Measurements from ENCODE around the gene FN3K. TPM values are rescaled to one million over a fixed set of nuclear protein-coding genes. Genes with fewer than 3 reads are reported as not detected.
A peak's percentile ranks its signal among the peaks of the same experiment; 100 is the strongest.
"Not testable (repeated sequence)": the region's sequence is repeated elsewhere in the genome, so short reads cannot be mapped to it uniquely, and the experiment has no call there.

Gene FN3K
- total RNA-seq, 1 donor from 2014 or later, result 33.7 TPM

- H3K27ac Mint-ChIP-seq (ENCODE audit: unreplicated experiment), result peak overlapping the region; percentile 86
- no peaks in the 10 kb centered on the region for H3K36me3 Mint-ChIP-seq (ENCODE audit: unreplicated experiment)
- H3K27me3 Mint-ChIP-seq (ENCODE audit: unreplicated experiment), result peaks cover 11% of the 10 kb centered on the region
- peak; percentile 54 for DNase-seq
- no peak for TF ChIP-seq CTCF (IDR thresholded peaks at IDR 0.05; ENCODE audit: partially characterized antibody, unreplicated experiment)
- H3K4me3 Mint-ChIP-seq (ENCODE audit: unreplicated experiment), result no peak overlapping the region
- peaks cover 2% of the 10 kb centered on the region for H3K9me3 Mint-ChIP-seq (ENCODE audit: unreplicated experiment)
- peaks cover 20% of the 10 kb centered on the region for H3K4me1 Mint-ChIP-seq (ENCODE audit: low read depth, unreplicated experiment)
Measured at GRCh38 chr17:82780971-82781893, 45.8 kb downstream of the FN3K start.

- Mint-ChIP-seq H3K27me3 (ENCODE audit: unreplicated experiment) (peaks cover 11% of the 10 kb centered on the region), H3K9me3 (ENCODE audit: unreplicated experiment) (peaks cover 2% of the 10 kb centered on the region), H3K4me3 (ENCODE audit: unreplicated experiment) (no peak overlapping the region), H3K4me1 (ENCODE audit: low read depth, unreplicated experiment) (peaks cover 21% of the 10 kb centered on the region), H3K36me3 (ENCODE audit: unreplicated experiment) (no peaks in the 10 kb centered on the region), H3K27ac (ENCODE audit: unreplicated experiment) (peak overlapping the region; percentile 33)
- TF ChIP-seq CTCF (IDR thresholded peaks at IDR 0.05; ENCODE audit: partially characterized antibody, unreplicated experiment), result peak; percentile 64
- DNase-seq, result peak; percentile 87
Measured at GRCh38 chr17:82781894-82782274, 46.5 kb downstream of the FN3K start.

GRCh38 chr17:82782657-82783207, 47.3 kb downstream of the FN3K start:
- Mint-ChIP-seq H3K9me3 (ENCODE audit: unreplicated experiment) (peaks cover 3% of the 10 kb centered on the region), H3K27ac (ENCODE audit: unreplicated experiment) (peak overlapping the region; percentile 34), H3K36me3 (ENCODE audit: unreplicated experiment) (no peaks in the 10 kb centered on the region), H3K4me3 (ENCODE audit: unreplicated experiment) (no peak overlapping the region), H3K27me3 (ENCODE audit: unreplicated experiment) (peaks cover 11% of the 10 kb centered on the region), H3K4me1 (ENCODE audit: low read depth, unreplicated experiment) (peaks cover 19% of the 10 kb centered on the region)
- DNase-seq, result no peak
- TF ChIP-seq CTCF (IDR thresholded peaks at IDR 0.05; ENCODE audit: partially characterized antibody, unreplicated experiment), result no peak

- no peak for DNase-seq
- Mint-ChIP-seq H3K27me3 (ENCODE audit: unreplicated experiment) (peaks cover 11% of the 10 kb centered on the region), H3K4me1 (ENCODE audit: low read depth, unreplicated experiment) (peaks cover 19% of the 10 kb centered on the region), H3K9me3 (ENCODE audit: unreplicated experiment) (peaks cover 4% of the 10 kb centered on the region), H3K4me3 (ENCODE audit: unreplicated experiment) (no peak overlapping the region), H3K36me3 (ENCODE audit: unreplicated experiment) (no peaks in the 10 kb centered on the region), H3K27ac (ENCODE audit: unreplicated experiment) (no peak overlapping the region)
- TF ChIP-seq CTCF (IDR thresholded peaks at IDR 0.05; ENCODE audit: partially characterized antibody, unreplicated experiment), result no peak
Measured at GRCh38 chr17:82783498-82783897, 48.1 kb downstream of the FN3K start.

- peaks cover 13% of the 10 kb centered on the region for H3K27me3 Mint-ChIP-seq (ENCODE audit: unreplicated experiment)
- not testable (repeated sequence) for DNase-seq; H3K4me3 Mint-ChIP-seq (ENCODE audit: unreplicated experiment); H3K9me3 Mint-ChIP-seq (ENCODE audit: unreplicated experiment); H3K27ac Mint-ChIP-seq (ENCODE audit: unreplicated experiment); H3K36me3 Mint-ChIP-seq (ENCODE audit: unreplicated experiment)
- H3K4me1 Mint-ChIP-seq (ENCODE audit: low read depth, unreplicated experiment), result peaks cover 22% of the 10 kb centered on the region
Measured at GRCh38 chr17:82785581-82785980, 50.2 kb downstream of the FN3K start.
